ENCODE data around the gene AKT2.
"Not testable (repeated sequence)": the region's sequence is repeated elsewhere in the genome, so short reads cannot be mapped to it uniquely, and the experiment has no call there.

AKT2 gene

DNA sequence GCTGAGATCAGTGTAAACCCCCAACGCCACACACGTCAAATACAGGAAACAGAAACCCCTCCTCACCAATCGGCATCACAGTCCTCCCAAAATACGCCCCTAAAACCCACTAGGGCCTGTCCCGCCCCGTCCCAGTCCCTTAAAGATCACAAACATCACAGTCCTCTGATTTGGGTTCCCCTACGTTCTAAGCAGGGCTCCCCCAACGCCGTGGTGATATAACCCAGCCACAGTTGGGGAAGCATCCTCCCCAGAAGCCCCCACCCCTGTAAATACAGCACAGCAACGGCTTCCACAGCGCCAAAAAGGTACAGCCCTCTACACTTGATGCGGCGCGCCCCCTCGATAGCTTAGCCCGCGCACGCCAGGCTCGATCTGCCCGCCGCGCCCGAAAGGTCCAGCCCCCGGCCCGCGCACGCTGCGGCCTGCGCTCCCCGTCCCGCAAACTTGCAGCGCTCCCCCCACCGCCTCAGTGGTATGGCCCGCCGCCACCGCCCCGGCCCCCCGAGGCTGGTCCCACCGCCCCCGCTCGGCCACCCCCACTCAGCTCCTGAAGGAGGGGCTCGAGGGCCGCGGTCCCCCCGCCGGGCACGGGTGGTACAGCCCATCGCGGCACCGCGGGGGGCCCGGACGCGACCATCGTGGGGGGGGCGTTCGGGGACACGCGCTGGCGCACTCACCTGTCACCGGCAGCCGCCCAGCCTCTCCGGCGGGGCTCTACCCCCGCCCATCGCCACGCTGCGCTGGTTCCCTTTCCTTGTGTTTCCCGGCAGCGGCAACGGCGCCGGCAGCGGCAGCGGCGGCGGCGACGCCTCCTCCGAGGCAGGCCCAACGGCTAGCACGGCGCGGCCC is at the start of gene AKT2:
TSS of gene AKT2 (minus strand) at position 845 of the 852 bp plus-strand sequence. CDS start 20,078 bp downstream, outside the sequence.
- peak; percentile 57 for DNase-seq

DNA sequence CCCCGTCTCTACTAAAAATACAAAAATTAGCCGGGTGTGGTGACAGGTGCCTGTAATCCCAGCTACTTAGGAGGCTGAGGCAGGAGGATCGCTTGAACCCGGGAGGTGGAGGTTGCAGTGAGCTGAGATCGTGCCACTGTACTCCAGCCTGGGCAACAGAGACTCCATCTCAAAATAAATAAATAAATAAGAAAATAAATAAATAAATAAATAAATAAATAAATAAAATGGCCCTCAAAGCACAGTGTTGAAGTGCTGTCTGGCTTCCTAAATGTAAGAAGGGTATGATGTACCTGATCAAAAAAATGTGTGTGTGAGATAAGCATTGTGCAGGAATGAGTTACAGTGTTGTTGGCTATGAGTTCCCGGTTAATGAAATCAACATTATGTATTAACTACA is 47.9 kb upstream of the AKT2 start:
- DNase-seq, result not testable (repeated sequence)

DNA sequence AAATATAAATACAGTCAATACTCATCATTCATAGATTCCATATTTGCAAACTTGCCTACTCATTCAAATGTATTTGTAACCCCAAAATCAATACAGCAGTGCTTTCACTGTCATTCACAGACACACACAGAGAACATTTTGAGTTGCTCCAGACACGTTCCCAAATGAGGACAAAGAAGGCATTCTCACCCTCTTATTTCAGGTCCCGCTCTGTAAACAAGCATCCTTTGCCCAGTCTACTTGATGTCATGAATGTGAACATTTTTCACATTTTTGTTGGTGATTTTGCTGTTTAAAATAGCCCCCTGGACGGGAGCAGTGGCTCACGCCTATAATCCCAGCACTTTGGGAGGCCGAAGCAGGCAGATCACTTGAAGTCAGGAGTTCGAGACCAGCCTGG is 47.5 kb upstream of the AKT2 start:
- DNase-seq, result no peak

DNA sequence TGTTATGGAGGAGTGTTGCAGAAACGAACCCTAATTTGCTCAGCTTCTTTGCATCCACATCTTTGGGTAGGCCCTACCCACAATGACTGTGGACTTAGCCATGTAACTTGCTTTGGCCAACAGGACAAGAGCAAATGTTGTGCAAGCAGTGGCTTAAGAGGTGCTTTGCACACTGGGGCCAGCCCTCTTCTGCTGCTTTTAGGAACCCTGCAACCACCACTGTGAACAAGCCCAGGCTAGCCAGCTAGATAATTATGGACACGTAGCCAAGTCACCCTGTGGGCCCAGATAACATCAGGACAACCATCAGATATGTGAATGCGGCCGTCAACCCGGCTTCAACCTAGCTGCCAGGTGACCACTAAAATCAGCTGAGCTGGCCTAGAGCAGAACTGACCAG is 45.9 kb upstream of the AKT2 start:
- no peak for DNase-seq

DNA sequence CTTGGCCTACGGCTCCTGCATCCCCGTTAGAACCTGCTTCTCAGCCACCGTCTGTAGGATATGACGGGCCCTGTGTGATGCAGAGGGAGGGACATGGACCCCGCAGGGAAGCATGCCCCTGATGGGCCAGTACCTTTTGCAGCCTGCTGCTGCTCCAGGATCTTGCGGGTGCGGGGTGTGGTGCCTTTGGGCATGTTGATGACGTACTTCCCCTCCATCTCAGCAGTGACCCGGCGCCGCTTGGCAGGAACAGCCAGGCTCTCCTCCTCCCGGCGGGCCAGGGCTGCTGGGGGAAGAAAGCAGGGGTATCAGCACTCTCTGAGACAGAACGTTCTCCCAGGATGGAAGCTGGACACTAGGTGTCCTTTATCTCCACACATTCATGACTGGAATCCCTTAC is 41.1 kb upstream of the AKT2 start:
- DNase-seq, result no peak

DNA sequence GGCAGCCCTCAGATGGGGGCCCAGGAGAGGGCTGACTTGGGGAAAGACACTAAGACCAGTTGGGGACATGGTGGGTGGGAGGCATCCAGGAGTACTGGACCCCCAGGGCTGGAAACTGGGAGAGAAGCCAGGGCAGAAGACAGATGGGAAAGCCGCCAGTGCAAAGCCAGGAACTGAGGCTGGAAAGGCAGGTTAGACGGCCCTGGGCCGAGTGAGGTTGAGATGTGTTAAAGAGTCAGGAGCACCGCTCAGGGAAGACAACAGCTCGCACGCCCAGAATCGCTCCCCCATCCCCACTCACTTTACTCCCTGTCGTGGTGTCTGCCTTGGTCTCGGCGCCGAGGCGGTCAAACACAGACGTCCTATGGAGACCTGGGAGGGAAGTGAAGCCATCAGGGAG is 38.6 kb upstream of the AKT2 start:
- DNase-seq, result no peak

DNA sequence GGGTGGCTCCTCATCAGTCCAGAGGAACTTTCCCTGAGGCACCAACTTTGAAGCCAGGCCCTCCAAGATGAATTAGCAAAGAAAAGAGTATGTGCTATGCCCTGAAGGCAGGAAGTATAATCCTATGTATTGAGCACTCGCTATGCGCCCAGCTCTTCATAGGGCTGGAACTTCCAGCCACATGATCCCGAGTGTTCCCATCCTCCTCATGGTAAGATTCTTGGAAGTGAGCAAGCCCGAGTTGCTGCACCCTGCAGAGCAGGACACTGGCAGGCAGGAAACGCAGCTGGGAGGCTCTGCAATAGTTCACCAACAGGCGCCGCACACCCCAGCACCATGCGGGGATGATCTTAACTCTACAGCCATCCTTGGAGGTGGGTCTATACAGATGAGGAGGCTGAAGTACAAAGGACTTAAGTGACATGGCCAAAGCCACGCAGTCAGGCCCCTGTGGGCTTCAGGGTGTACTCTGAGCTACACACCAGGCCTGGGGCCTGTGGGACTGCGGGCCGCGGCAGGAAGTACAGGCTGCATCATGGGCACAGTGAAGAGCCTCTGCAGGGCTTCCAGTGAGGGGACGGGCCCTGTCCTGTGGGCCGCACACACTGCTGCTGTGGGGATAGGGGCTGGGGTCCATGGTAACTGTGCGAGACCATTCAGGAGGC is 37.9 kb upstream of the AKT2 start:
- no peak for DNase-seq

DNA sequence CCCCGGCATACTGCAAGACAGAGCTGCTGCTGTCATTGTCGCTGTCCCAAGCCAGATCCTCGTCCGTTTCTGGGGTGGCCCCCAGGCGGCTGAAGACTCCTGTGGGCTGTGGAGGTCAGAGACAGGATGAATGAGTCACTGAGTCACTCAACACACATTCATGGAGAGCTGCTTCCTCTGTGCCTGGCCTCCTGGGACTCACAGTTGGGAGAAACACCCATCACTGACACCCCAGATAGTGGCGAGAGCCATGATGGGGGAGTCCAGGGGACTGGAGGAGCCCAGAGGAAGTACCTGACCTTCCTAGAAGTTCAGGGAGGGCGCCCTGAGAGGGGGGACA is 37.1 kb upstream of the AKT2 start:
- no peak for DNase-seq

DNA sequence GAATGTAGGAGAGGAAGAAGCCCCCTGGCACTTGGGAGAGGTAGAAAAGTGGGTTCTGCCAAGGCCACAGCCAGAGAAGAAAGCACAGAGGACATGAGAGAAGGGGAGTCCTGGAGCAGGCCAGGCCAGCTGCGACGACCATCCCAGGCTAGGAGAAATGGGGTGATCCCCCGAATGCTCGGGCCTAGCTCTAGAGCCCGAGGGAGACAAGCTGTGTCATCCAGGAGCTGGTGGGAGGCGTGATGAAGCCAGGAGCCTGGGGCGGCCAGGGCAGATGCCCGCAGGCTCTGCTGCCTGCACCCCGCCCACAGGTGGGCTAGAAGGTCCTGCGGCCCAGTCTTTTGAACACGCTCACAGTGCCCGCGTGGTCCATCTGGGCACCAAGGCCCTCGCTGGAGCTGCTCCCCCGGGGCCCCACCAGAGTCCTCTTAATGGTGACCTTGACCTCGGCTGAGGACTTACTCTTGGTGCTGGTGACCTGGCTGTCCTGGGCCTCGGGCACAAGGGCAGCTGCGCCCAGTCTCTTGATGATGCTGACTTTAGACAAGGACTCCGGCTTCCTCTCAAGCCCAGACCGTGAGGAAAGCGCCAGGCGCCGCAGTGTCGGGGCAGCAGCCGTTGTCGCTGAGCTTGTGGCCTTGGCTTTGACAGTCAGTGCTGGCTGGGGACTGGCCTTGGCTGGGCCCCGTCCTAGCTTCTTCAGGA is 36.6 kb upstream of the AKT2 start:
- no peak for DNase-seq

DNA sequence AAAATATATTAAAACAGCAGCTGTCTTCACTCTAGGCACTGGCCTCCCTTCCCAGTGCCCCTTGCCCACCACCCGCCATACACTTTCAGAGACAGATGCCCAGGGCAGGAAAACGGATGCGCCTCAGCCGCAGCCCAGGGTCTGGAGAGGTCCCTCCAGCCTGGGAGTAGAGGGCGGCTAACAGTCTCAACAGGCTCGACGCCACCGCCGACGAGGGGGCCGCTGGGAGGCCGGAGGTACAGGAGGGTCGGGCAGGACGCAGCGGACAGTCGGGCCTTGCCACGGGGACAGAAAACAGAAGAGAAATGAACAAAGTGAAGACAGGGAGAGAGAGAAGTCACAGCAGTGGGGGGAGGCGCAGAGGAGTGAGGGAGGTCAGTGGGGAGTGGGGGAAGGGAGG is 35.9 kb upstream of the AKT2 start:
- no peak for DNase-seq

DNA sequence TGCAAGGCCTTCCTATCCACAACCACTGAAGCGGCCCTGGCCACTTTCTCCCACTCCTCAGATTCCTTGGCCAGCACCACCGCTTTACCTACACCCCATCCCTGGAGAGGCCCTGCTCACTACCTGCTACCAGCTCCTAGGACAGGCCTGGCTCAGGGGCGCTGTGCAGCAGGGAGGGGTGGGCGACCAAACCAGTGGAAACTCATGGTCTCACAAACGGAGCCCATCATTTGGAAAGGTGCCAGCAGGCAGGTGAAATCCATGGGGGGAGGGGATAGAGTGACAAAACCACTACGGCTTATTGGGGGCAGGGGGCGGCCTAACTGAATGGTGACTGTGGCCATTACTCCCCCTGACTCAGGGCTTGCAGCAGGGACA is 35.4 kb upstream of the AKT2 start:
- no peak for DNase-seq

DNA sequence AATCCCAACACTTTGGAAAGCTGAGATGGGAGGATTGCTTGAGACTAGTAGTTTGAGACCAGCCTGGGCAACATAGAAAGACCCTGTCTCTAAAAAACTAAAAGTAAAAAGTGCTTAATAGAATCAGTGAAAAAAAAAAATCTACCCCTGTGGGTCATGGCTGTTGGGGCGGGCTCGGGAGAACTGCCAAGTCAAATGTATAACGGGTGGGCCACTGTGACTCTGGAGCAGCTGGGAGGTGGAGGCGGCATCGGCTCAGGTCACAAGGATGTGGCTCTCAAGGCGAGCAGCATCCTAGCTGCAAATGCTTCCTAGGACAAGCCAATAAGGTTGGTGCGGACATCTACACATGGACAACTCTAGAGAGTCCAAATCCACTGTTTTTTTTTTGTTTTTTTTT is 32.2 kb upstream of the AKT2 start:
- no peak for DNase-seq

DNA sequence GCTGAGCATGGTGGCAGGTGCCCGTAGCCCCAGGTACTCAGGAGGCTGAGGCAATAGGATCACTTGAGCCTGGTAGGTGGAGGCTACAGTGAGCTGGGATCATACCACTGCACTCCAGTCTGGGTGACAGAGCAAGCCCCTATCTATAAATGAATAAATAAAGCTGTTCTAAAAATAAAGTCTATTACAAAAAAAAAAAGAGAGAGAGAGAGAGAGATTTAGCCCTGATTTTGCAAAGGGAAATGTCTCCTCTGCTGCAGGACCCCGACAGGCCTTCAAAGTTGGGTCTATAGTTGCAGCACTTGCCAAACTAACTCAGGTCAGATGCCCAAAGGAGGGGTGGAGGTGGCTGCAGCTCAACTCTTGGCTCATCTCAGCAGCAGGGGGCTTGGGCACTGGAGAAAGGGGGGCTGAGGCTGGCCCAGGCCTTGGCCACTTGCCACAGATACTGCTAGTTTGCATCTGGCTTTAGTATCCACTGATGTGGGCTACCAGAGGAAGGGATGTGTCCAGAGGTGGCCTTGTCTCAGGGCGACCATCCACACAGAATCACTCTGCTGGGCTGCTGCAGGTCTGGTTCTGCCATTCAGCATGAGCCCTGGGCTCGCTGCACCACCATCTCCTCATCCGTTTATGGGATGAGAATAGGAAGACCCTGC is 30.8 kb upstream of the AKT2 start:
- DNase-seq, result no peak

DNA sequence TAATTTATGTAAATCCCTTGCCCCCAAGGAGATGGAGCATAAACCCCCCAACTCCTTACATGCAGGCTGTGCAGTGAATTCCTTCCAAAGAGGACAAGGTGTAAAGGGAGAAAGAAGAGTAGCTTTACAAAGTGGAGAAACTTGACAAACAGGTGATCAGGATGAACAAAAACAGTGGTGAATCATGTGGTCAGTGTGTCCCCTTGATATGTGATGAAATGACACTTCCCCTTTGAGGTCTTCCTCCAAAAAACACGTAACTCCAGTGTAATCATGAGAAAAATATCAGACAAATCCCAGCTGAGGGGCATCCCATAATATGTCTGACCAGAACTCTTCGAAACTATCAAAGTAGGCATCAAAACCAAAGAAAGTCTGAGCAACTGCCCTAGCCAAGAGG is 29.5 kb upstream of the AKT2 start:
- no peak for DNase-seq

DNA sequence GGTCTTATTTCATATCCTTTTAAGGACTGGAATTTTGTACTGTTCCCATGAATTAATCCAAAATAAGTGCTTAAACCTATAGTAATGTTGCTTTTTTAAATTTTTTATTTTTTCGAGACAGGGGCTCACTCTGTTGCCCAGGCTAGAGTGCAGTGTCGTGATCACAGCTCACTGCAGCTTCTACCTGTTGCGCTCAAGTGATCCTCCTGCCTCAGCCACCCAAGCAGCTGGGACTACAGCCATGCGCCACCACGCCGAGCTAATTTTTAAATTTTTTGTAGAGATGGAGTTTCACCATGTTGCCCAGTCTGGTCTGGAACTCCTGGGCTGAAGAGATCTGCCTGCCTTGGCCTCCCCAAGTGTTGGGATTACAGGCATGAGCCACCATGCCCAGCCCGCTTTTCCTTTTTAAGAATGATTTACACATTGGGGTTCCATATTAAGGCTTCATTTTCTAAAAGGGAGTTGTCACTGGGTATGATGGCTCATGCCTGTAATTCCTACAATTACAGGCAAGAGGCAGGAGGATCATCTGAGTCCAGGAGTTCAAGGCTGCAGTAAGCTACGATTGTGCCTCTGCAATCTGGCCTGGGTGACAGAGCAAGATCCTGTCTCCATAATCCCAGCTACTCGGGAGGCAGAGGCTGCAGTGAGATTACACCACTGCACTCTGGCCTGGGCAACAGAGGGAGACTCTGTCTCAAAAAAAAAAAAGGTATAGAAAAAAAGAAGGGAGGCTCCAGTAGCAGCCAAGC is 28.3 kb upstream of the AKT2 start:
- DNase-seq, result no peak

DNA sequence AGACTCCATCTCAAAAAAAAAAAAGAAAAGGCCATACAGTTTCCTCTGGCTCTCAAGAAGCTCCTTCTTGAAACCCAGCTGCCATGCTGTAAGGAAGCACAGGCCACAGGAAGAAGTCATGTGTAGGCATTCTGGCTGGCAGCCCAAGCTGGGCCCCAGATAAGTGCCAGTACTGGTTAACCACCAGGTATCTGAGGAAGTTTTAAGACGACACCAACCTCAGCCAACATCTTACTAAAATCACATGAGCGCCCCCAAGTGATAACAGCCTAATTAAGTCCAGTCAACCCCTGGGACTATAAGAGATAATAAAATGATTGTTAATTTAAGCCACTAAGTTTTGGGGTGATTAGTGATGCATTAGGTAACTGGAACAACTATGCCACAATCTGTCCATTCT is 27.4 kb upstream of the AKT2 start:
- no peak for DNase-seq

DNA sequence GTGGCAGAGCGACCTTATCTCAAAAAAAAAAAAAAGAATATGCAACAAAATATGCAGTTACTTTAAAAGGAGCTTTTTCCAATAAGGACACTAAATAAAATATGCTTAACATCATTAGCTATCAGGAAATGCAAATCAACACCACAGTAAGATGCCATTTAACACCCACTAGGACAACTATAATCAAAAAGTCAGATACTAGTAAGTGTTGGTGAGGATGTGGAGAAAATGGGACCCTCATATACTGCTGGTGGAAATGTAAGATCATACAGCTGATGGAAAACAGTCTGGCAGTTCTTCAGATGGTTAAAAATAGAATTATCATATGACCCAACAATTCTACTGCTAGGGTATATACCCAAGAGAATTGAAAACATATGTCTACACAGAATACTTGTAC is 24.5 kb upstream of the AKT2 start:
- no peak for DNase-seq

DNA sequence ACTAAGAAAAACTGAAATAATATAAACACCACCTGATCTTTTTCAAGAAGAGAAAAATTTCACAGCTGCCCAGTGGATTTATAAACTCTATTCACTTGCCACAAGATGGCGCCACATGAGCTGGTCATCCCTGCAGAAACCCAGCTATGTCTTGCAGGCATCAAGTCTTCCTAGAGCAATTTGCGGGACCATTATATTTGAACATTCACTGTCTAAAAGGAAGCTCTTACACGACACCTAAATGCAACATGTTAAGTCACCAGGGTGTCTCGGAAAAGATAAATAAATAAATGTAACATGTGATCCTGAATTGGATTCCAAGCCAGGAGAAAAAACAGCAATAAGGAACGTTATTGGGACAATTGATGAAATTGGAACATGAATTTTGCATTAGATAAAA is 20.3 kb upstream of the AKT2 start:
- peak; percentile 54 for DNase-seq

DNA sequence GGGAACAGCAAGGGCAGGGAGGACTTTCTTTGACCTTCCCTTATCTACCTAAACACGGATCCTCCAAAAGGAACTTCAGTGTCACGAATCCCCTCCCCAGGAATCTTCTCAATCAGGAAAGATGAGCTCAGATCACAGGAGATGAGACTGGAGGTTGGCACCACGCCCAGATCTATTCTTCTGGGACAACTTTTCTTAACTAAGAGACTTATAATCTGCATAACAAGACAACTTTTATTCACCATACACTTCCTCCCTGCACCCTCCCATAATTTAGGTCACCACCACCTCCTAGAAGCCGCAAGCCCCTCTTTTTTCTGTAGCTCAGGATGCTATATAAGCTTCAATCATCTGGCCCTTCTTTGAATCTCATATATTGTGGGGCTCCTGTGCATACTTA is 19.2 kb upstream of the AKT2 start:
- no peak for DNase-seq

DNA sequence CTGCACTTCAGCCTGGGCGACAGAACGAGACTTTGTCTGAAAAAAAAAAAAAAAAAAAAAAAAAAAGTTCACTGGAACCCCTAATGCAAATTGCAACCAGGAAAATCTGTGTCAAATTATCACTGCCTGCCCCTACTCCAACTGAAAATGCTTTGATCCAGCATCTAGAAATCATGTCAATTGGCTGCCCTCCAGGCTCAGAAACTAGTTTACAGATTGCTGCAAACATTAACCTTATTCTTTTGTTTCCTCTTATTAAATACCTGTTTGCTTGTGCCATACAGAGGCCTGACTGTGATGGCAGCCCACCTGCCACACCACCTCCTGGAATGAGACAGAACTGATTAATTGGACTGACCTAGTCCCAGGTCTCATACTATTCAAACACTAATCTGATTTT is 18.6 kb upstream of the AKT2 start:
- DNase-seq, result no peak

DNA sequence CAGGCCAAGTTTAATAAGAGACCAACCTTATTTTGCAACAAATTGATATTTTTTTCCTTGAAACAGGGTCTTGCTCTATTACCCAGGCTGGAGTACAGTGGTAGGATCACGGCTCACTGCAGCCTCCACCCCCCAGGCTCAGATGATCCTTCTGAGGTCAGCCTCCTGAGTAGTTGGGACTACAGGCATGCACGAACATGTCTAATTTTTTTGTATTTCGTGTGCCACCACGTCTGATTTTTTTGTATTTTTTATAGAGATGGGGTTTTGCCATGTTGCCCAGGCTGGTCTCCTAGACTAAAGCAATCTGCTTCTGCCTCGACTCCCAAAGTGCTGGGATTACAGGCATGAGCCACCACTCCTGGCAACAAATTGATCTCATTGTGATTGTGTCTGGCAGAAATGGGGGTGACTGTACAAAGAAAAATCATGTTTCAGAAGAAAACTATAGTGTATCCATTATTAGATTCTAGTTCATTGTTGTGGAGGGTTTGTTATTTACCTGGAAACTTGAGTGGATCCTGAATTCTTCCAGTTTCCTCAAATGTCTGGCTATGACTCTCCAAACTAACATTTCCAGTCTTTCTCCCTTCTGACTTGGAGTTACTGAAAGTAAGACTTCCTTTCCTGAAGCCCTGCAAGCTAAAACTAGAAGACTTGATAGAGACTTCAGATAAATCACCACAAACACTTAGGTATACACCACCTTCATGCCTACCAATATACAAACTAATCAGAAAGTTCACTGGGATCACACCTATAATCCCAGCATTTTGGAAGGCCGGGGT is 17.3 kb upstream of the AKT2 start:
- DNase-seq, result no peak

DNA sequence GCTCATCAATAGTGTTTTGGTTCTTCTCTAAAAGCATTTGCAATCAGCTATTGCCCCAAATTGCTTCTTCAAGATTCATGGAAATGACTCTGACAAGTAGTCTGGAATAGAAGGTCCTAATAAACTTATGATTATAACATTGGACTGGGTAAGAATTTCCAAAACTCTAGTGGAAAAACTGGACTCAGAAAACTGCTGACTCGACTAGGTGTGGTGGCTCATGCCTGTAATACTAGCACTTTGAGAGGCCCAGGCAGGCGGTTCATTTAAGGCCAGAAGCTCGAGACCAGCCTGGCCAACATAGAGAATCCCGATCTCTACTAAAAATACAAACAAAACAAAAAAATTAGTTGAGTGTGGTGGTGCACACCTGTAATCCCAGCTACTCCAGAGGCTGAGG is 15.5 kb upstream of the AKT2 start:
- DNase-seq, result no peak
